C4-2B (cell line): ENCODE measurements around the gene GRK3.

ENCODE experiments used
- CTCF ChIP-seq: fragments of 450-650 bp; conservative IDR thresholded peaks from 2 replicates; pipeline ENCODE4 v1.5.1; 2017; ENCODE audit warnings: mild to moderate bottlenecking
- ZFX ChIP-seq: fragments of 450-650 bp; IDR thresholded peaks from 2 replicates; pipeline ENCODE4 v1.6.1; 2017

DNA sequence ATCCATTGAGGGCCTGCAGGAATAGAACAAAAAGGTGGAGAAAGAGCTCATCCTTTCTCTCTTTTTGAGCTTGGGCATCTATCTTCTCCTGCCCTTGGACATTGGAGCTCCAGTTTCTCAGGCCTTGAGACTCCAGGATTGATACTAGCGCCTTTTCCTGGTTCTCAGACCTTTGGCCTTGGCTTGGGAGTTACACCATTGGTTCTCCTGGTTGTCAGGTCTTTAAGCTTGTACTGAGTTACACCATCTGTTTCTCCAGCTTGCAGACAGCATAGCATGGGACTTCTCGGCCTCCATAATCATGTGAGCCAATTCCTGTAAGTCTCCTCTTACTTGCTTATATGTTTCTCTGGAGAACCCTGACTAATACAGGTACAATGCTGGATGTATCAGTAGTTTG, 72.6 kb downstream of the GRK3 start:
- no peak for TF ChIP-seq CTCF
- TF ChIP-seq ZFX, result no peak
